HL-60 (cell line): ENCODE measurements around the gene LRRC37A3.
"Not testable (repeated sequence)": the region's sequence is repeated elsewhere in the genome, so short reads cannot be mapped to it uniquely, and the experiment has no call there.

Experiments used
- DNase-seq, 2 experiments: peaks; one replicate each; pipeline ENCODE4 v3.0.0-alpha.2; 2010 to 2020; ENCODE audit warnings: low read depth in 1 of 2, low spot score in 1 of 2
- H3K27ac ChIP-seq: fragments of 250-450 bp; sonication (Bioruptor Pico); replicated peaks from 2 replicates; pipeline ENCODE4 v1.5.1; 2020; ENCODE audit warnings: mild to moderate bottlenecking, moderate library complexity
- H3K27me3 ChIP-seq: fragments of 250-450 bp; sonication (Bioruptor Pico); 2 replicates; pipeline ENCODE4 v1.5.1; 2021; ENCODE audit warnings: mild to moderate bottlenecking, moderate library complexity; ENCODE audit not compliant: insufficient read depth, poor library complexity, severe bottlenecking
- H3K4me3 ChIP-seq: replicated peaks from 2 replicates; pipeline ENCODE4 v1.5.1; 2011; ENCODE audit warnings: mild to moderate bottlenecking, control low read depth, low read length; ENCODE audit not compliant: insufficient read depth
- GABPA ChIP-seq: IDR thresholded peaks from 2 replicates; pipeline ENCODE4 v1.6.1; 2012; ENCODE audit warnings: low read depth
- POLR2AphosphoS5 ChIP-seq: IDR thresholded peaks from 2 replicates; pipeline ENCODE4 v1.6.1; 2012; ENCODE audit warnings: low read depth
- REST ChIP-seq: IDR thresholded peaks from 2 replicates; pipeline ENCODE4 v1.6.1; 2012; ENCODE audit warnings: low read depth; ENCODE audit not compliant: insufficient replicate concordance
- SPI1 ChIP-seq: IDR thresholded peaks from 2 replicates; pipeline ENCODE4 v1.6.1; 2012; ENCODE audit warnings: low read depth, mild to moderate bottlenecking, borderline replicate concordance
- TF ChIP-seq, protein P1 (sequence below): IDR thresholded peaks from one replicate; pipeline ENCODE4 v1.5.1; 2011; ENCODE audit warnings: low read length, control low read depth, inconsistent platforms; ENCODE audit not compliant: insufficient read depth

LRRC37A3 gene

DNA sequence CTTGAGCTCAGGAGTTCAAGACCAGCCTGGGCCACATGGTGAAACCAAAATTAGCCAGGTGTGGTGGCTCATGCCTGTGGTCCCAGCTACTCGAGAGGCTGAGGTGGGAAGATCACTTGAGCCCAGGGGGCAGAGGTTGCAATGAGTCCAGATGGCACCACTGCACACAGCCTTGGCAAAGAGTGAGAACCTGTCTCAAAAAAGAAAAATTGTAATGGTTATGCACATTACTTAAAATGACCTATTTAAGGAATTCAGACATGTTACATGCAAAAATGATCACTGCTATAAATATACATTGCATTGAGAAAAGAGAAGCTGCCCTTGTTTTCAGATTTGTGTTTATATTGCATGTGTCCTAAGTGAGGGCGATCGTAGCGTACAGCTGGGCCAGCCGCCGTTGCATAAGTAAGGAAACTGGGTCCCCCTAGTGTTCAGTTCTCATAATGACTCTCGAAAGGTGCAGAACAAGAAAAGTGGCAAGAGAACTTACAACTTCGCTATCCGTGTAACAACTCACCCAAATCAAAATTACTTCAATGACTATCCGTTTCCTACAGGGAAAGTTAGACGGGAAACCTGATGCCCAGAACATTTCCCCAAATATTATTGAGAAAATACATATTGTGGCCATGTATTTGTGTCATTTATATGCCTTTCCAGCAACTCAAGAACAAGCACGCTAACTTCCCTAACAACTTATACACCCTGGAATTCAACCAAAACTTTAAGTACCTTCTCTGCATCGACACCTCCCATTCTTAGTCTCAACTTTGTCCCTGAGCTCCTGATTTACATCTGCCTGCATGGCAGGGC is 42.5 kb upstream of the LRRC37A3 start:
- peak in 1 of 2 experiments; percentile 86 for DNase-seq
- H3K27me3 ChIP-seq, H3K4me3 ChIP-seq, H3K27ac ChIP-seq: not testable (repeated sequence)
- TF ChIP-seq, protein P1, sequence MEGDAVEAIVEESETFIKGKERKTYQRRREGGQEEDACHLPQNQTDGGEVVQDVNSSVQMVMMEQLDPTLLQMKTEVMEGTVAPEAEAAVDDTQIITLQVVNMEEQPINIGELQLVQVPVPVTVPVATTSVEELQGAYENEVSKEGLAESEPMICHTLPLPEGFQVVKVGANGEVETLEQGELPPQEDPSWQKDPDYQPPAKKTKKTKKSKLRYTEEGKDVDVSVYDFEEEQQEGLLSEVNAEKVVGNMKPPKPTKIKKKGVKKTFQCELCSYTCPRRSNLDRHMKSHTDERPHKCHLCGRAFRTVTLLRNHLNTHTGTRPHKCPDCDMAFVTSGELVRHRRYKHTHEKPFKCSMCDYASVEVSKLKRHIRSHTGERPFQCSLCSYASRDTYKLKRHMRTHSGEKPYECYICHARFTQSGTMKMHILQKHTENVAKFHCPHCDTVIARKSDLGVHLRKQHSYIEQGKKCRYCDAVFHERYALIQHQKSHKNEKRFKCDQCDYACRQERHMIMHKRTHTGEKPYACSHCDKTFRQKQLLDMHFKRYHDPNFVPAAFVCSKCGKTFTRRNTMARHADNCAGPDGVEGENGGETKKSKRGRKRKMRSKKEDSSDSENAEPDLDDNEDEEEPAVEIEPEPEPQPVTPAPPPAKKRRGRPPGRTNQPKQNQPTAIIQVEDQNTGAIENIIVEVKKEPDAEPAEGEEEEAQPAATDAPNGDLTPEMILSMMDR: peak; percentile 7

DNA sequence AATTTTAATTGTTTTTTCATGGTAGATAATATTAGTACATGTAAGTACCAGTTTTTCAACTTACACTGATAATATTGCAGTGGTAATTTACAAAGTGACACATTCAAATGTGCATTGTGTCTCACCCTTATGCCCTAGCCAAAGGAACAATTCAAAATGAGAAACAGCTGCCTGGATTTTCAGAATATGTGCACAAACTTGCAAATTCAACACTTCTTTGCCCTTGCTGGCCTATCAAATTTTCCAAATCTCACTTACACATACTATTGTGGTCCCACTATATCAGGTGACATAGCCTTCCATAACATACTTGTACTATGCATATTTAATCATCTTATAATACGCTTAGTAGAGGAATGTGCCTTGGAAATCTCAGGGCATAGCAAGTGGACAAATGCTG is 32.6 kb upstream of the LRRC37A3 start:
- Histone ChIP-seq H3K27me3 (no peaks in the 10 kb centered on the region), H3K27ac (no peak overlapping the region), H3K4me3 (no peak overlapping the region)
- no peak for DNase-seq
- no peak for TF ChIP-seq SPI1

DNA sequence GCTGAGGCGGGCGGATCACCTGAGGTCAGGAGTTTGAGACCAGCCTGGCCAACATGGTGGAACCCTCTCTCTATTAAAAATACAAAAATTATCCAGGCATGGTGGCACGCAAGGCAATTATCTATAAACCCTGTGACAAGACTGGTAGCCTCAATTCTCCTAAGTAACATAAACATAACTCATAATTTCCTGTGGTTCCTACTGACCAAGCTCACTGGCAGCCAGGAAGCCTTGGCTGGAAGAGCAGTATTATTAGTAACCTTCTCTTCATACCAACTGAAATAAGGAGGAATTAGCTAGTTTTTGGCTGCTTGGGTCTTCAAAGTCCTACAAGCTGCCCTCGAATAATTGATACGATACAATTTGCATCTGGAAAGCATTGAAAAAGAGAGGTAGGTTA is 31.6 kb upstream of the LRRC37A3 start:
- TF ChIP-seq, protein P1: no peak
- TF ChIP-seq REST (no peak), POLR2AphosphoS5 (no peak), SPI1 (no peak), GABPA (no peak)
- no peak for DNase-seq
- Histone ChIP-seq H3K27ac (no peak overlapping the region), H3K4me3 (no peak overlapping the region), H3K27me3 (no peaks in the 10 kb centered on the region)

DNA sequence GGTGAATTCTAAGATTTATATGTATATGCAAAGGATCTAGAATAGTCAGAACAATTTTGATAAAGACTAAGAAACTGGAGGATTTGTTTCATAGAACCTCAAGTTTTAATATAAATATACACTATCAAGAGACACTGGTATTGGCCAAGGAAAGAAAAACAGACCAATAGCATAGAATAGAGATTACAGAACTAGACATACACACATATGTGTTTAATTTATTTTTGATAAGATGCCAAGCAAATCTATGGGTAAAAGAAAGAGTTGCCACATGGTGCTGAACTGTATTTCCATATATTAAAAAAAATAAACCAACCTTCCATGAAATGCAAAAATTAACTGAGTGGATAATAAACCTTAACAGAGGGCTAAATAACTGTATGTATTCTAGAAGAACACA is 27.9 kb upstream of the LRRC37A3 start:
- Histone ChIP-seq H3K4me3 (no peak overlapping the region), H3K27ac (no peak overlapping the region), H3K27me3 (no peaks in the 10 kb centered on the region)
- no peak for DNase-seq
- TF ChIP-seq GABPA (no peak), SPI1 (no peak), REST (no peak), POLR2AphosphoS5 (no peak)
- TF ChIP-seq, protein P1: no peak
